GM19372 (cell line): Measurements from ENCODE around the gene BCOR.

ENCODE experiments used
- ATAC-seq: cut with Tn5 transposase; IDR thresholded peaks from one replicate; pipeline ENCODE4 v1.9.1; 2021; ENCODE audit warnings: mild to moderate bottlenecking, low read depth, moderate library complexity; ENCODE audit not compliant: unreplicated experiment

BCOR gene

DNA sequence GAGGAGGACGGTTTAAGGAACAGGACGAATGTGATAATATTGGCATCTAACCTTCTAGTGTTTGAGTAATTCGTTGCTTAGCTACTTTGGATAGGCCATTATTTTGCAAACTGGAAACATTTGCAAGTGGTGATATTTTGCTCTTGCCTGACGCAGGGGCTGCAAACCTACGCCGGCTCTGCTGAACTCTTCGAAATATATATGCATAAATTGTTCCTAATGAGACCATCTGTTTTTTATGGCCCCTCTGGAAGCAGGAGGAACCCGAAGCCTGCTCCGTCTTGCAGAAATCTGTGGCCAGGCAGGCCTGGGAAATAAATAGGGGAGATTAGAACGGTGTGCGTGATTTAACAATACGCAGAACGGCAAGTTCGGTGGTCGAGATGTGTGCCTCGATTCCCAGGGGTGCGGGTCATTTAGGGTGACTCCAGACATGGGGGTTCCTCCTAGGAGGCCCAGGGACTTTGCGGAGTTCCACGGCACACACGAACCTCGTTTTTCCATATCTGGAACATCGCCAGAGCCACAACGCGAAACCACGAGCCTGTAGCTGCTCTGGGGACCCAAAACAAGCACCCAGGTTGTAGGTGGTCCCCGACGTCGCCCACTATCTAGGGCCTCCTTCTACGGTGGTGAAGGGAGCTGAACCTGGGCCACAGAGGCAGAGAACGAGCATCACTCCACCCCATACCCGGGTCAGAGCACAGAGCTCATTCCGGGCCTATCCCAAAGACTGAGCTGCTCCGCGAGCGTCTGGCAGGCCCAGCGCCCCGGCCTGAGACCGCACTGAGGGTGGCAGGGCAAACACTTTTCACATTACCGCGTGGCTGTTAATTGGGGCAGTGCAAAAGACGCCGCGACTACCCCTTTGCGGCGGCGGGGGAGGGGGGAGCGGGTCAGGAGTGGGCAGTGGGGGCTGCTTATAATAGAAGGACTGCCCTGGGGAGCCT lies 89.7 kb downstream of the BCOR start:
- no peak for ATAC-seq

DNA sequence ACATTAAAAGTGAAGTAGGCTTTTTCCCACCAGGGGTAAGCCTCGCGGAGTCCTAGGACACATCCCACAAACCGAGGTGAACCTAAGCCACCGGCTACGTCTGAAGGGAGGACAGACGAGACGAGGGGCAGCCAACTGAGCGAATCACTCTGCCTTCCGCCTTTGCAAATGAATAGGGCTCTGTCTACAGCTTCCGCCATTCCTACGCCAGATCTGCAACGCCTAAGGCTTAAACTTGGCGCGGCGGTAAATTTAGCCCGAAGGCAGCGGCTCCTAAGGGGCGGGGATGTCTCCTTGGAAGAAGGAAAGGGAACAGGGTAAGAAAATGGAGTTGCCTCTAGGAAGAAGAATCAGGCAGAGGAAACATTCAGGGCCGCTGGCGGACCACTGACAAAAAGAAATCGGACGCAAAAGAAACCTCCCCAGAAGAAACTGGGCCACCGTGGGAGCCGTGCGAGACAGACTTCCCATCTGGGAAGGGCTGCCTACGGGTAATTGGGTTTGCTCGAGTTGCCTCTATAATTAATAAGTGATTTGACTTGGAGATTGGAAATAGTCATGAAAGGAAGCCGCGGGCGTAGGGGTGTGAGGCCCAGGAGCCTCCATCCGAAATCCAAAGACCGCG lies 90.5 kb downstream of the BCOR start:
- ATAC-seq: no peak

DNA sequence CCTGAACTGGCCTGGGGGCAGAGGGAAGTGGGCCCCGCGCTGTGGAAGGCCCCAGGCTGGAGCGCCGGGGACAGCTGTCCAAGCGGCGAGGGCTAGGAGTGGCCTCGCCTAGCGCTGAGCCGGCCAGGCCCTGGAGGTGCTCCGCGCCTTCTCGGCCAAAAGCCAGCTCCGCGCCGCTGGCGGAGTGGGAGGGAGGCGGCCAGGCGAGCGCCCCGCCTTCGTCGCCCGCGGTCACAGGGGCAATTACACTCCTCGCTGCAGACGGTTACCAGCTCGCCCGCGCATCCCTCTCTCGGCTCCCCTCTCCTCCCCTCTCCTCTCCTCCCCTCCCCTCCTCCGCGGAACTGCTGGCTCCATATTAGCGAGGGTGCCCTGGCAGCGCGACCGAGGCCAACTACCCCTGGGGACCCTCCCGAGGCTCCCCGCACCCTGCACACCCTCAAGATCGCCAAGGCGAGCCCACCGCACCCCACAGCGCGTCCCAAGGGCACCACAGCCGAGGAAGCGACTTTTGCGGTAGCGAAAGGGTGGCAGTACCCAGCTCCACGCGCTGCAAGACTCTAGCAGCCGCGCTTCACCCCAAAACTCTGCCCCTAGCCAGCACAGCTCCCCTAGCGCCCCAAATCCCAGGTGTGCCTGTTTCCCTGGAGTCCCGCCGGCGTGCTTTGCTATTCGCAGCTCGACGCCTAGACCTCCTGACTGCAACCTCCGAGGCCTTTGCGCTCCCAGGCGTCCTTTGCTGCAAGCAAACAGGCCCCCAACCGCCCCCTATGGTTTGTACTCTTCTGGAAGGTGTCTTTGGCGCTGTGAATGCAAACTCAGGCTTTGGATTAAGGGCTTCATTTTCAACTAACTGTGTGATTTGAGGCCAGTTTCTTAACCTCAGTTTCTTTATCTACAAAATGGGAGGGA lies 91.4 kb downstream of the BCOR start:
- no peak for ATAC-seq

DNA sequence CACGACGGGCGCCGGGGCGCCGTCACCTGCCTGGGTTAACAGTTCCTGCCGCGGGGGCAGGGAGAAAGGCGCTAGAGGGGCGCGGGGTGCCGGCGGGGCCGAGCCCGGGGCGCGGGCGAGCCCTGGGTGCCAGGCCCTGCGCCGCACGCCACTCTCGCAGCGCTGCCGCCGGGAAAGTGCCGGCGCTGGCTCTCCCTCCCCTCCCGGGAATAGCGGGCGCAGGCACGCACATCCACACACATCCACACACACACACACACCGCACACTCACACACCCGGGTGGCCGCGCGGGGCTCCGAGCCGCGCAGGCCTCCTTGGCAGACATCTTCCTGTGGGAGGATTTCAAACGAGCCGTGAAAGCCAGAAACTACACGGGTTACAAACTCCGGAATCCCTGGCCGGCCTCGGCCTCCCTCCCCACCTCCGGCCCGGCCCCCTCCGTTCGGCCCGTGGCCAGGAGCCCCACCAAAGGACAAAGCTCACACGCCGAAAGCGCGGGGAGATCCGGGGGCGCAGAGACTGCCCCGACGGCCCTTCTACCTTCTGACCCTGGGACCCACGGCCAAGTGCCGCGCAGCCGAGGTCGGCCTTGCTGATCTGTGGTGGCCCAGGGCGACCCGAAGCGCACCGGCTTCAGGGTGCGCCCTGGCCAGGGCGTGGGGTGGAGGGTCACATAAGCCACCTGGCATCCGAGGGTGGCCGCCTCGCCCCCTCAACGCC lies 92.3 kb downstream of the BCOR start:
- ATAC-seq: no peak

DNA sequence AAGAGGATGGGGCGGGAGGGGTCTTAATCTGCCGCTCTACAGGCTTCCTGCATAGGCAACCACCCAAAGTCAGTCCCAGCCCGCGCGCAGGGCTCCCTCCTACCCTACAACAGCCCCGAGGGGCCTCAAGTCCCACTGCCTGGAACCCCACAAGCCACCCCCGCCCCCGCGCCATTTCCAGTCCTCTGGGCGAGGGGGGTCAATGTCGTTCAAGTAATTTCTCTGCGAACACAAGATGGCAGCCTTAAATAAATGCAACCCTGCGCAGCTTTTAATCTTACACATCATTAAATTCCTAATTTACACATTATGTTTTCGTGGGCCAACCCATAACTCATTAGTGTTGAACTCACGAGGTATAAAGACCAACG lies 92.9 kb downstream of the BCOR start:
- no peak for ATAC-seq

DNA sequence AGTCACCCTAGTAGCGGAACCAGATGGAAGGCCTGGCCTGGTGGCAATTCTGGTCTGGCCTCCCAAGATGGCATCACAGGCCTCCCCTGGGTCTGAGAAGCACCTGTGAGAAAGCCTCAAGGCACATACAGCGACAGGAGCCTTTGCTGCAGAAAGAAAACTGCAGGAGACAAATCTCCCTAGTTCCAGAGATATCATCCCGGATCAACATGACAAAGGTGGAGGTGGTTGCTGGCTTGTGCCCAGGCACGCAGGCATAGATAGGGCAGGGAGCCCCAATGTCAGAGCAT lies 93.6 kb downstream of the BCOR start:
- no peak for ATAC-seq

DNA sequence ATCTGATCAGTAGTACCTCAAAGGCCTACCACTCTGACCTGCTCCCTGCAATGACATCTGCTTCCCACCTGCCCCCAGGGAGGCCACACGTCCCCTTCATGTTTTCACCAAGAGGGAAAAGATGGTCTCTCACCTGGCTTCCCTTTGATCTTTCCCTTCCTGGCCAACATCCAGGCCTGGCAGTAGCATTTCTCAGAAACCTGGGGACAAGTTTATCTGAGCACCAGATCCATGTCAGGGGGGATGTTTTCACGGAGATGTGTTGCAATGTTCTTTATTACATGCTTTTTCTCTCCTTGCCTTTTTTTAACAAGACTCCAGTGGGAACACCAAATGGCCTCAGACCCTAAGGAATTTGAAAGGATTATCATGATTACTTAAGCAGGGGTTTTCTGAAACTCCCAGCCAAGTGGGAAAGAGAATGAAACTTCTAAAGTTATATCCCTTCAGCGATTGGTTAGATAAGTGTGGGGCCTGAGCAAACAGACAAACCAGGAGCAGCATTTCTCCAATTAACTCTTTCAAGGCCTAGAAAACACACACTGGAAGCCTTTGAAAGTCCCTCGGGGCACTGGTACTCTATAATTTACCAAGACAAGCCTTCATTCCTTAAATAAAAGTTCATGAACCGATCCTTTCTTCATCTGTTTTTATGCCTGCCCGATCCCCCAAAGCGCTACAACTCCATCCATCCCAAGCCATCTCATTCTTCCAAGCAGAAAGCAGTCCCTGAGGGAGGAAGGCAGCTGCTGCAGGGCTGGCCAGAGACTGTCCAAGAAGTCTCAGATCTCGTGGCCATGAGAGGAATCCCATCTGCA lies 94.1 kb downstream of the BCOR start:
- ATAC-seq: no peak

DNA sequence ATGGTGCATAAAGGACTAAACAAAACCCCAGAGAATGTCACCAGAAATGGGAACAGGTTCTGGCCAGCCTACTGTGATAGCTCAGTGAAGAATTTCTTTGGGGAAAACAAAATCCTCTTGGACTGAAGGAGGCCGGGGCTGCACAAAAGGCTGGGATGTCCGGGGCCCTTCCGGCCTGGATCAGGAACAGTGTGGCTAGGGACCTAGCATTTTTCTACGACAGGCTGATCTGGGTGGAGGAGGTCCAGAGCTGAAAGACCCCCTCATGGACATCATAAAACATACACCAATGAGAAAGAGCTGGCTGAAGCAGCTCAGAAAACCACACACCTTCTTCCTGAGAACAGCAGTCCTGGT lies 94.7 kb downstream of the BCOR start:
- no peak for ATAC-seq
